Measurements from ENCODE around the gene AHDC1.
A peak's percentile ranks its signal among the peaks of the same experiment; 100 is the strongest.
"Not testable (repeated sequence)": the region's sequence is repeated elsewhere in the genome, so short reads cannot be mapped to it uniquely, and the experiment has no call there.

Gene AHDC1

GRCh38 chr1:27603681-27604578, at the start of gene AHDC1:
Gene AHDC1, minus strand, starts transcription at chr1:27604144. Its CDS starts 52,029 bp downstream, at chr1:27552115.
- peak; percentile 88 for DNase-seq (ENCODE audit: low read depth)

- DNase-seq (ENCODE audit: low read depth) = no peak
Observed at GRCh38 chr1:27652111-27652864, 48.3 kb upstream of the AHDC1 start.

- DNase-seq (ENCODE audit: low read depth) = no peak
Observed at GRCh38 chr1:27650539-27651175, 46.7 kb upstream of the AHDC1 start.

- no peak for DNase-seq (ENCODE audit: low read depth)
Observed at GRCh38 chr1:27650171-27650538, 46.2 kb upstream of the AHDC1 start.

- DNase-seq (ENCODE audit: low read depth) = no peak
Observed at GRCh38 chr1:27649306-27649635, 45.3 kb upstream of the AHDC1 start.

GRCh38 chr1:27648602-27649305, 44.8 kb upstream of the AHDC1 start:
- DNase-seq (ENCODE audit: low read depth) = no peak

GRCh38 chr1:27647328-27647727, 43.4 kb upstream of the AHDC1 start:
- no peak for DNase-seq (ENCODE audit: low read depth)

GRCh38 chr1:27646676-27647075, 42.7 kb upstream of the AHDC1 start:
- no peak for DNase-seq (ENCODE audit: low read depth)

GRCh38 chr1:27645071-27645415, 41.1 kb upstream of the AHDC1 start:
- DNase-seq (ENCODE audit: low read depth) = no peak

GRCh38 chr1:27644369-27645070, 40.6 kb upstream of the AHDC1 start:
- no peak for DNase-seq (ENCODE audit: low read depth)

GRCh38 chr1:27643600-27644368, 39.8 kb upstream of the AHDC1 start:
- DNase-seq (ENCODE audit: low read depth) = peak; percentile 57

- not testable (repeated sequence) for DNase-seq (ENCODE audit: low read depth)
Observed at GRCh38 chr1:27640514-27640913, 36.6 kb upstream of the AHDC1 start.

GRCh38 chr1:27638805-27639204, 34.9 kb upstream of the AHDC1 start:
- no peak for DNase-seq (ENCODE audit: low read depth)

- DNase-seq (ENCODE audit: low read depth) = no peak
Observed at GRCh38 chr1:27638047-27638734, 34.2 kb upstream of the AHDC1 start.

GRCh38 chr1:27635396-27636142, 31.6 kb upstream of the AHDC1 start:
- no peak for DNase-seq (ENCODE audit: low read depth)

- DNase-seq (ENCODE audit: low read depth) = no peak
Observed at GRCh38 chr1:27634985-27635367, 31.0 kb upstream of the AHDC1 start, which contains the start of gene FGR. Gene FGR, minus strand, starts transcription at chr1:27635185. Its CDS starts 11,269 bp downstream, at chr1:27623916.

- DNase-seq (ENCODE audit: low read depth) = peak; percentile 26
Observed at GRCh38 chr1:27634177-27634984, 30.4 kb upstream of the AHDC1 start.

- DNase-seq (ENCODE audit: low read depth) = no peak
Observed at GRCh38 chr1:27633640-27634176, 29.8 kb upstream of the AHDC1 start.

- DNase-seq (ENCODE audit: low read depth) = no peak
Observed at GRCh38 chr1:27633298-27633610, 29.3 kb upstream of the AHDC1 start.

All from activated gamma-delta T cell treated with anti-CD3 and anti-CD28 coated beads, Interleukin-2, amount 50 U/mL, for 16 hours (primary cell).